Germinal center (tissue), 1 donor: Measurements from ENCODE around the gene PRKG1.
A peak's percentile ranks its signal among the peaks of the same experiment; 100 is the strongest.
"Not testable (repeated sequence)": the region's sequence is repeated elsewhere in the genome, so short reads cannot be mapped to it uniquely, and the experiment has no call there.

Experiments
- DNase-seq: peaks from one replicate; pipeline ENCODE4 v3.0.0; 2012; ENCODE audit warnings: mixed read lengths, low spot score

Gene PRKG1

GRCh38 chr10:51700228-51700817 lies 626.0 kb downstream of the PRKG1 start:
- no peak for DNase-seq

- DNase-seq: no peak
Measured at GRCh38 chr10:51705774-51706173, 631.5 kb downstream of the PRKG1 start.

DNA sequence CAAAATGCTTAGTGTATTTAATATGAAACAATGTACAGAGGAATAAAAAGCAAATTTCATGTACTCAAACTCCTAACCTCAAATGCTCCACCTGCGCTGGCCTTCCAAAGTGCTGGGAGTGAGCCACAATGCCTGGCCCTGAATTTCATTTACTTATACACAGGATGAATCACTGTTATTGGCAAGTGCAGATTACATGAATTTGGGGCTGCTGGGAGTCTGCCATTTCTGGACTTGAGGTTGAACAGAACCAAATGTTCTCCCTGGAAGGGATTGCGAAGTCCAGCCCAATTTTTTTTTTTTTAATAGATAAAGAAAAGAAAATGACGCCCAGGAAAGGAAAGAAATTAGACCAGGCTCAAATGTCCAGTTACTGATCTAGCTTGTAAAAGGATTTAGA lies 631.9 kb downstream of the PRKG1 start:
- no peak for DNase-seq

- no peak for DNase-seq
Measured at GRCh38 chr10:51707392-51707791, 633.1 kb downstream of the PRKG1 start.

DNA sequence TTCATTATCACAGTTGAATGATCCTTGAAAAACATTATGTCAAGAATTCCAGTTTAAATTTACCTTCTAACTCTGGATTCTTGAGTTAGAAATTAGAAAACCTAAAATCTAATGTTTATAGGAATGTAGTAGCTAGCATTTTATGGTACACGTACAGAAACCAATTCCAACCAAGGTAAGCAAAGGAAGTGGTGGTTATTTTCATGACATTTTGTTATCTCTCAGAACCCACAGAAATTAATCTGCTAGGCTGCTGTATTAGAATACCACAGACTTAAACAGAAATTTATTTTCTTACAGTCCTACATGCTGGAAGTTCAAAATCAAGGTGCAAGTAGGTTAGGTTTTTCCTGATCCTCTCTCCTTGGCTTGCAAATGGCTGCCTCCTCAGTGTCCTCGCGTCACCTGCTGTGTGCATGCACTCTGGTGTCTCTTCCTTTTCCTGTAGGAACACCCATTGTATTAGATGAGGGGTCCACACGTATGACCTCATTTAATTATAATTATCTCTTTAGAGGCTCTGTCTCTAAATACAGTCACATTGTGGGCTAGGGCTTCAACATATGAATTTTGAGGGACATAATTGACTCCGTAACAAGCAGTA lies 633.6 kb downstream of the PRKG1 start:
- no peak for DNase-seq

GRCh38 chr10:51708609-51709008 lies 634.3 kb downstream of the PRKG1 start:
- no peak for DNase-seq

DNA sequence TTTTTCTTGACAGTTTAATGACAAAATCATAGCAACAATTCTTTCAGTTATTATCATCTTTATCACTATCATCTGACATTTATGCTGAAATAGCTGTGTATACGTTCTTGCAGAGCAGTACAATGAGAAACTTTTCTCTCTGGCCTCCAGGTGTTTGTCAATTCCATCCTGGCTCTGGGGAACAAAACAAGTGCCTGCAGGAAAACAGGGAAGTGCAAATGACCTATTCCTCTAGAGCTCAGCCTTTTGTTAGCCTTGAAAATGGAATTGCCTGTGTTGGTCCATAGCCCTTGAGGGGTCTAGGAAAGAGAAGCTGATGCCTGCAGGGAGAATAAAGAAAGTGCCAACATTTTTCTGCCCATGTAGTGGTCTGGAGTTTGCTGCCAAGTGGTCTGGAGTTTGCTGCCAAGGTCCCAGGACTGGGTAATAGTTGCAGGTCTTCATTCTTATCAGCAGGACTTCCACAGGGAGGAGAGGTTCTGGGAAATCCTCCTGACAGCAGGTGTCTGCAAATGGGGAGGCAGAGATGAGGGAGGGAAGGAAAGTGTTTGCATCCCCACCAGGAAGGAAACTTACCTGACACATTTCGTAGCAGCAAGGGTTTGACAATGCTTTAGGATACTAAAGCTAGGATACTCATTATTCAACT lies 635.2 kb downstream of the PRKG1 start:
- no peak for DNase-seq

DNA sequence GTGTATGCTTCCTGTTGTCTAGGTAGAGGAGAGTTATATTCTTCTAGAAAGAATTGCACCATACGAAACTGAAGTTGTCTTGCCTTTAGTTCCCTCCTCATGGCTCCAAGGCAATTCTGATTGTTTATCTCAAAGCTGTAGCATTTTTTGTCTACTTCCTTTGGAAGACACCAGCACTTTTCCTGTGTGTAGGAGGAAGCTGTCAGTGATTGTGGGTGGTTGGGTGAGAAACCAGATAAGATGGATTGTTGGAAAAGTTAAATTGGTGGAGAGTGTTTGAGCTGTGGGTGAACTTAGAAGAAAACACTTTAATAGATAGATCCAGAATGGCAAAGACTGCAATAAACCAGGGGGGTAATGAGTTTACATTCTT lies 637.2 kb downstream of the PRKG1 start:
- no peak for DNase-seq

GRCh38 chr10:51716981-51717380 lies 642.7 kb downstream of the PRKG1 start:
- DNase-seq: no peak

GRCh38 chr10:51718804-51719291 lies 644.6 kb downstream of the PRKG1 start:
- DNase-seq: no peak

DNA sequence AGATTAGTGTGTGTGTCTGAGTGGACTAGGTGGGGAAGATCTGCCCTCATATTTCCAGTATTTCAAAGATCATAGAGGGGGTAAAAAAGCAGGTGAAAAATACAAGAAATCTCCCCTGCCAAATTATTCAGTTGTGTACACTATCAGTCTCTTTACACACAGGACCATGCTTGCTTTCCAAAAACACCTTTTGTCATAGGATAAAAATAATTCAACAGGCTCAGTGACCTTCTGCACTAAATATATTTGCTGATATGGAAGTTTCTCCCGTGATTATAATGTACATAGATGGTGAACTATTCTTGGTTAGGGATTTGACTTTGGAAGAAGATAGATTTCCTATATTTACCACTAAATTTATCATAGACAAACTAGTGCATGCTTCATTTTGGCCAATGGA lies 649.8 kb downstream of the PRKG1 start:
- no peak for DNase-seq

- no peak for DNase-seq
Measured at GRCh38 chr10:51729822-51730555, 655.7 kb downstream of the PRKG1 start.

DNA sequence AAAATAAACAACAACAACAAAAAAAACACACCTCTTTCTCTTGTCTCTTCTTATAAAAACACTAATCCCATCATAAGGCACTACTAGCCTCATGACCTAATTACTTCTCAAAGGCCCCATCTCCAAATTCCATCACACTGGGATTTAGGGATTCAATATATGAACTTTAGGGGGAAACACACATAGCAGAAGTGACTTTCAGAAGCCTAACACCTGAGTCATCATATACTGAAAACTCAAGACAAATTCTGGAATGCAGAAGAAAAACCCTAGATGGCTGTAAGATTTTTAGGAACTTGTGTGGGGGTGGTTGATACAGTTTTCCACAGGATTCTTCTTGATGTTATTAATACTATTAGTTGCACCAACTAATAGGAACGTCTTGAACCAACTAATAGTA lies 658.8 kb downstream of the PRKG1 start:
- no peak for DNase-seq

- peak; percentile 3 for DNase-seq
Measured at GRCh38 chr10:51743146-51743545, 668.9 kb downstream of the PRKG1 start.

DNA sequence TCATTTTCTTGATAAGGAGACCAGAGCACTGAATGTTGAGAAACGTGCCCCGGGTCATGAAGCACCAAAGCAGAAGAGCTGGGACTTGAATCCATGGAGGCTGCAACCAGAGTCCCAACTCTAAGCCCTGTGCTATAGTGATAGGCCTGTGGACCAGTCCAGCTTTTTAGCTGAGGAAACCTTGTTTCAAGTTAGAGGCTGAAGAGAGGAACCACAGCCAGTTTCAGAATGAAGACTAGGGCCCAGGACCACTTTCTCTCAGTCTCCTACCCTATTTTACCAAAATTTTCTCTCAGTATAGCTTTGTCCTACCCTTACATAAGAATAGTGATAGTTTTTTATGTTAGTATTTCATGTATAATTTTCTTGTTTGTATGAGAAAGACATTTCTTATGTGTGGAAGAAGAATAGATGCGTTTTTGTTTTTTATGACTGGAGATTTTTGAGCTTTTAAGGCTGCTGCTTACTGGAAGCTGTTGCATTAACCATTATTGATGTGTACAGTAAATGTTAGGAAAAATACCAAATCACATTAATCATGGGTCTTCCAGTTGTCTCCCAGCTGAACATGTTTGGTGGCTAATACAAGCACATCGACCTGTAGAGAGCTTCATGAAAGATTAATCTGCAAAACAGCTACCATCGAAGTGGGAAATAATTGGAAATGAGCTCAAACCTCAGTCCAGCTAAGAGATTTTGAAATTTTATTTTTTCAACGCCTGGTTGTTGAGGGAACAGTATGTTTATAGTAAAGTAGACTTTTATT lies 670.1 kb downstream of the PRKG1 start:
- no peak for DNase-seq

- DNase-seq: no peak
Measured at GRCh38 chr10:51745397-51745796, 671.1 kb downstream of the PRKG1 start.

GRCh38 chr10:51747216-51747615 lies 672.9 kb downstream of the PRKG1 start:
- DNase-seq: no peak

DNA sequence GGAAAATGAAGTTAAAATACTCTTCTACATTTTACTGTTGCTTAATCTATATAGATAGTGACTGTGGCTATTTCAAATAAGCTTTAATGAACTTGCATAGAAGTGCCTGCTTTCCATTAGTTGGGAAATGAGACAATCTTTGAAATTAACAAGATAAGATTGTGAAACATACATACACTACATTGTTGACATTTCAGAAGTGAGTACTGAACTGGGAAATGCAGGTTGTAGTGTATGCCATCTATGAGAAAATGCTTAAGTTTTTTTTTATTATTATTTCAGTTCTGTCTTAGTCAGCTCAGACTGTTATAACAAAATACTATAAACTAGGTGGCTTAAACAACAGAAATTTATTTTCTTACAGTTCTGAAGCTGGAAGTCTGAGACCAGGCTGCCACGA lies 674.7 kb downstream of the PRKG1 start:
- no peak for DNase-seq

DNA sequence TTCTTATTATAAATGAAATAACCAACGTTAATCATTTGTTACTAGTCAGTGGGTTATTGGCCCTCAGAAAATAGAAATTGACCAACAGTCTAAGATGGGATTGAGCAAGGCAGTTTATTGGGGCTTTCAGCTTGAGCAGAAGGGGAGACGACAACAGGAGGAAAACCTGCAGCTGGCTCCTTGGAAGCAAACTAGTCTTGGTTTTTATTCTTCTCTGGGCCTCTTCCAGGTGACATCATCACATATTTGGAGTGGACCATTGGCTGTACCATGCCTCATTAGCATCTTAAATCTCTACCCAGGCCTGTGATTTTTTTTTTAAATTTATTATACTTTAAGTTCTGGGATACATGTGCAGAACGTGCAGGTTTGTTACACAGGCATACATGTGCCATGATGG lies 684.1 kb downstream of the PRKG1 start:
- DNase-seq: no peak

DNA sequence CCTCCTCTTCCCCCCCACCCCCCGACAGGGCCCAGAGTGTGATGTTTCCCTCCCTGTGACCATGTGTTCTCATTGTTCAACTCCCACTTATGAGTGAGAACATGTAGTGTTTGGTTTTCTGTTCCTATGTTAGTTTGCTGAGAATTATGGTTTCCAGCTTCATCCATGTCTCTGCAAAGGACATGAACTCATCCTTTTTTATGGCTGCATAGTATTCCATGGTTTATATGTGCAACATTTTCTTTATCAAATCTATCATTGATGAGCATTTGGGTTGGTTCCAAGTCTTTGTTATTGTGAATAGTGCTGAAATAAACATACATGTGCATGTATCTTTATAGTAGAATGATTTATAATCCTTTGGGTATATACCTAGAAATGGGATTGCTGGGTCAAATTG lies 684.6 kb downstream of the PRKG1 start:
- DNase-seq: not testable (repeated sequence)

DNA sequence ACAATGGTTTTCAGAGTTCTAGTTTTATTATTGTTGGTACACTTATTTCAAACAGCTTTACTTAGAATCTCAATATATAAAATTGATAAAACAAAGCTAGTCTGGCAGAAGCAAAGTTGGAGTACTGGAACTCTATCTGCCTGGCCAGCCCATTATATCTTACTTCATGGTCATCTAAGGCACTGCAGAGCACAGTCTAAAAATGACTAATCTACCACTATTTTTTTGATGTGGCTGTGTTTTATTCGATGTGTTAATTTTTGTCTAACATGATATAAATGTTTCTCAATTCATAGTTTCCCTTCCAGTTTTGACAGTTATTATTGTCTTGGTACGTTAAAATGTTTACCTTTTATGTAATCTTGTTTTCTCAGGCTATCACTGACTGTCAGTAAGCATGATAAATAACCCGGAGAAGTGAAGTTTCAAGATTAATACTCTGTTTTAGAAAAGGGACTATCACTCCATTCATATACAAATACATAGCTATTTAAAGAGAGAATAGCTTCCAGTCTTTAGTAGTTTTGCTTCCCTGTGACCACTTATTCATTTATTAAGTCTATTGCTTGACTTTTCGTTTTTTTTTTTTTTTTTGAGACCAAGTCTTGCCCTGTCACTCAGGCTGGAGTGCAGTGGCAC lies 685.7 kb downstream of the PRKG1 start:
- DNase-seq: no peak
